ENCODE measurements around the gene UBC.
A peak's percentile ranks its signal among the peaks of the same experiment; 100 is the strongest.
"Not testable (repeated sequence)": the region's sequence is repeated elsewhere in the genome, so short reads cannot be mapped to it uniquely, and the experiment has no call there.

Gene UBC

DNA sequence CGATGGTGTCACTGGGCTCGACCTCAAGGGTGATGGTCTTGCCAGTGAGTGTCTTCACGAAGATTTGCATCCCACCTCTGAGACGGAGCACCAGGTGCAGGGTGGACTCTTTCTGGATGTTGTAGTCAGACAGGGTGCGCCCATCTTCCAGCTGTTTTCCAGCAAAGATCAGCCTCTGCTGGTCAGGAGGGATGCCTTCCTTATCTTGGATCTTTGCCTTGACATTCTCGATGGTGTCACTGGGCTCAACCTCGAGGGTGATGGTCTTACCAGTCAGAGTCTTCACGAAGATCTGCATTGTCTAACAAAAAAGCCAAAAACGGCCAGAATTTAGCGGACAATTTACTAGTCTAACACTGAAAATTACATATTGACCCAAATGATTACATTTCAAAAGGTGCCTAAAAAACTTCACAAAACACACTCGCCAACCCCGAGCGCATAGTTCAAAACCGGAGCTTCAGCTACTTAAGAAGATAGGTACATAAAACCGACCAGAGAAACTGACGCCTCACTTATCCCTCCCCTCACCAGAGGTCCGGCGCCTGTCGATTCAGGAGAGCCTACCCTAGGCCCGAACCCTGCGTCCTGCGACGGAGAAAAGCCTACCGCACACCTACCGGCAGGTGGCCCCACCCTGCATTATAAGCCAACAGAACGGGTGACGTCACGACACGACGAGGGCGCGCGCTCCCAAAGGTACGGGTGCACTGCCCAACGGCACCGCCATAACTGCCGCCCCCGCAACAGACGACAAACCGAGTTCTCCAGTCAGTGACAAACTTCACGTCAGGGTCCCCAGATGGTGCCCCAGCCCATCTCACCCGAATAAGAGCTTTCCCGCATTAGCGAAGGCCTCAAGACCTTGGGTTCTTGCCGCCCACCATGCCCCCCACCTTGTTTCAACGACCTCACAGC is 717 bp downstream of the UBC start:
- DNase-seq, result peak; percentile 95

DNA sequence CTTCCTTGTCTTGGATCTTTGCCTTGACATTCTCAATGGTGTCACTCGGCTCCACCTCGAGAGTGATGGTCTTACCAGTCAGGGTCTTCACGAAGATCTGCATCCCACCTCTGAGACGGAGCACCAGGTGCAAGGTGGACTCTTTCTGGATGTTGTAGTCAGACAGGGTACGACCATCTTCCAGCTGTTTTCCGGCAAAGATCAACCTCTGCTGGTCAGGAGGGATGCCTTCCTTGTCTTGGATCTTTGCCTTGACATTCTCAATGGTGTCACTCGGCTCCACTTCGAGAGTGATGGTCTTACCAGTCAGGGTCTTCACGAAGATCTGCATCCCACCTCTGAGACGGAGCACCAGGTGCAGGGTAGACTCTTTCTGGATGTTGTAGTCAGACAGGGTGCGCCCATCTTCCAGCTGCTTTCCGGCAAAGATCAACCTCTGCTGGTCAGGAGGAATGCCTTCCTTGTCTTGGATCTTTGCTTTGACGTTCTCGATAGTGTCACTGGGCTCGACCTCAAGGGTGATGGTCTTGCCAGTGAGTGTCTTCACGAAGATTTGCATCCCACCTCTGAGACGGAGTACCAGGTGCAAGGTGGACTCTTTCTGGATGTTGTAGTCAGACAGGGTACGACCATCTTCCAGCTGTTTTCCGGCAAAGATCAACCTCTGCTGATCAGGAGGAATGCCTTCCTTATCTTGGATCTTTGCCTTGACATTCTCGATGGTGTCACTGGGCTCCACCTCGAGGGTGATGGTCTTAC is 1.7 kb downstream of the UBC start:
- DNase-seq, result not testable (repeated sequence)

DNA sequence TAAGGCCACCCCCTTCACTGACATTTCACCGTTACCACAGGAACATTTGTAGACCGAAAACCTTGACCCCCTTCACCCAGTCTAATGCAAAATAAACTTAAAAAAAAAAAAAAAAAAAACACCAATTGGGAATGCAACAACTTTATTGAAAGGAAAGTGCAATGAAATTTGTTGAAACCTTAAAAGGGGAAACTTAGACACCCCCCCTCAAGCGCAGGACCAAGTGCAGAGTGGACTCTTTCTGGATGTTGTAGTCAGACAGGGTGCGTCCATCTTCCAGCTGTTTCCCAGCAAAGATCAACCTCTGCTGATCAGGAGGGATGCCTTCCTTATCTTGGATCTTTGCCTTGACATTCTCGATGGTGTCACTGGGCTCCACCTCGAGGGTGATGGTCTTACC is 2.9 kb downstream of the UBC start:
- DNase-seq, result not testable (repeated sequence)

DNA sequence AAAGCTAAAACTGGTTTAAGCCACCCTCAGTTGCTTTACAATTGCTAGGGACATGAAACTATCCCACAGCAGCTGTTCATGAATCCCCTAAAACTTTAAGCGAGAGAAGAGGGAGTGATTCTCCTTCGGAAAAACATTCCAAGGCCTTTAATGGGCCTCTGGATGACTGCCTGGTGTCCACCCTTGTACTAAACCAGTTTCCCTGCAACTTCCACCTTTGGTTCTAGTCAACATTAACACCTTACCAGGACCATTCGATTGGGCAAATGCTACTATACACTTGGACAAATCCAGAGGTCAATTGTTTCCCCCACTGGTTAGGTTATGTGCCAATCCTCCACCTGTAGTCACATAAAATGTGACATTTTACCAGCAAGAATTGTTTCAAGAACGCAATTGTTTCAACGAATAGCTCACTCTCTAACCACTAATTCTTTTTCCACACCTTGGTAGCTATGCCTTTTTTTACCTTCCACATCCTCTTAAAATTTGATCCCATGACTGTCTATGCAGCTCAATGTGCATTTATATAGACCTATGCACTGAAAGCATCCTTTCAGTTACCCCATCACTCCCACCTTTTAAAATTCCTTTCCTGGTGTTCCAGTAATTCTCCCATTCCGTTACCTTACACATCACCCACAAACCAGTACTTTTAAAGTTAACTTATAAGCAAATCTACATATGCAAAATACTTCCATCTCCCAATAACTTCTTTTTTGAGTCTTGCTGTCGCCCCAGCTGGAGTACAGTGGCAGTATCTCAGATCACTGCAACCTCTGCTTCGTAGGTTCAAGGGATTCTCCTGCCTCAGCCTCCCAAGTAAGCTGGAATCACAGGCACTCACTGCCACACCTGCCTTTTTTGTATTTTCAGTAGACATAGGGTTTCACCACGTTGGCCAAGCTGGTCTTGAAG is 3.6 kb downstream of the UBC start:
- DNase-seq, result no peak

DNA sequence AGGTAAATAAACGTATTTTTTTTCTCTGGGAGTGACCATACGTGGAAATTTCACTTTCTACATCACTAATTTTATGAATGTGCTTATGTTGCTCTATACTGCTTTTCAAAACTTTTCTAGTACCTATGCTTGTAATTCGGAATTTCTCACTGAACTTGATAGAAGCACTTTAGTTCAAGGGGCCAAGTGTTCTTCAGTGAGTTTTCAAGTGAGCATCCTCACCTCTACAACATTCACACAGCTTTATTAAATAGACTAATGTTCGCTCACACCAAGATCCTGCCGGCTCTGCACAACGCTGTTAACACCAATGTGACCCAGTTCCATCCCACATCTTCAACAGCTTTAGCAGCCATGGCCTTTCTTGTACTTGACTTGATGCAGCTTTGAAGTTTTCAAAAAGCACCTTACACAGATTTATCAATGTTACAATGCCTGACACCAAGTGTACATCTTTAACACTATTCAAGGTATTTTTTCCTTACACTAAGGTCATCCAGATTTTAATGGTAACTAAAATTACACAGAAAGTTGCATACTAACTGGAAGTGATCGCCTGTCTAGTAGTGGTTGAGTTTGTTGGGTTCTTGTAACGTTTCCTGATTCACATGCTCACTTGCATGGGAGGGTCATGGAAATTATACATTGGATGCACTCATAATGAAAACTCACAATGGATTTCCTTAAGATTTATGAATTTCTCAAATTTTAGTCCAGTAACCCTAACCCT is 4.5 kb downstream of the UBC start:
- no peak for DNase-seq

GRCh38 chr12:124906606-124907261 is 7.7 kb downstream of the UBC start:
- DNase-seq, result peak; percentile 75

DNA sequence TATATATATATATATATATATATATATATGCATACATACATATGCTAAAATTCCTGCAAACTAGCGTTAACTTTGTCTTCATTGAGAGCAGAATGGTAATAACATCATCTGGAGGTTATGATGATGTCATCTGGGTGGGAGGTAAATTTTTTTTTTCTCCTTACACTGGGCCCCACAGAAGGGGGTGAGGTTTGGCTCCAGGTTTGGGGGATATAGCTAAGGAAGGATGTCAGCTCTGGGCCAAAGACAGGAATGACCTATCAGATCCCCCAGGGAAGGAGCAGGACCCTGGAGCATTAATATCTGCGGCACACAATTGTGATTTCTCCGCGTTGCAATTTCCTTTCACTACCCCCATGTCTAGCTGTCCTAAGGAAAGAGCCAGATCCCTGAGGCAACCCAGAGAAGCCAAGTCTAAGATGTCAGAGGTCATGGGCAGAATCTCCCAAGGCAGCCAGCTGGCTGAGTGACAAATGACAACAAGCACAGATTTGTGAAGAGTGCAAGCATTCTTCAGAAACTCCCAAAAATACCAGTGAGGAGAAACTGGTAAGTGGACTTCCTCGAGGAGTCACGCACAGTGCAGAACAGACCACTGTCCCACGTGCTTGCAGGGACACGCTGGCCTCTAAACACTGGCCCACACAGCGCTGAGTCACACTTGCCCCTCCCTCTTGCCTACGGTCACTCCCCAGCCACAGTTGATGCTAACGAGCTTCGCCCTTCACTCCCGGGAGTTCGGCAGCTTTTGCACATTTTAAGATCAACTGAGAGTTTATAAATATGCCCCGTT is 9.9 kb downstream of the UBC start:
- DNase-seq, result no peak

- no peak for DNase-seq
These were observed 11.5 kb downstream of the UBC start for GRCh38 chr12:124902916-124903315.

DNA sequence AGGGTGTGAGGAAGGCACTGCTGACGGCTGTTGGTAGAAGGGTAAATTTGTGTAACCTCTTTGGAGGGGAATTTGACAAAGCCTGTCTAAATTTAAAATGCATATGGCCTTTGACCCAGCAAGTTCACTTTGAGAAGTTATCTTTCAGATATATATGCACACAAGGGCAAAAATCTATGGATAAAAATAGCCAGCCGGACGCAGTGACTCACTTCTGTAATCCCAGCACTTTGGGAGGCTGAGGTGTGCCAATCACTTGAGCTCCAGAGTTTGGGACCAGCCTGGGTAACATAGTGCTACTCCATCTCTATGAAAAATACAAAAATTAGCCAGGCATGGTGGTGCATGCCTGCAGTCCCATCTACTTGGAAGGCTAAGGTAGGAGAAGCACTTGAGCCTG is 13.4 kb downstream of the UBC start:
- no peak for DNase-seq

- not testable (repeated sequence) for DNase-seq
These were observed 14.1 kb downstream of the UBC start for GRCh38 chr12:124900345-124900795.

DNA sequence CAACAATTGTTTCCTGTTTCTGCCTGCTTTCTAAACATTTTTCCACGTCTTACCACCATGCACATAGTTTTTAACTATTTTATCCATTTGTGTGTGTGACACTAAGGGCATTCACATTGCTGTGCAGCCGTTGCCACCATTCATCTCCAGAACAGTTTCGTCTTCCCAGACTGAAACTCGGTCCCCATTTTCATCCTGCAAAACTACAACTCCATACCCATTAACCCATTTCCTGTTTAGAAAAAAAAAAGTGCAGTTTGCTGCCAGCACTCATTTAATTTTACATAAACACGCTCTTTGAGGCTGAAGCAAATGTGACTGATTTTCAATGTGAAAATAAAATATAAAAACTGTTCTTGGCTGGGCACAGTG is 15.5 kb downstream of the UBC start:
- no peak for DNase-seq

DNA sequence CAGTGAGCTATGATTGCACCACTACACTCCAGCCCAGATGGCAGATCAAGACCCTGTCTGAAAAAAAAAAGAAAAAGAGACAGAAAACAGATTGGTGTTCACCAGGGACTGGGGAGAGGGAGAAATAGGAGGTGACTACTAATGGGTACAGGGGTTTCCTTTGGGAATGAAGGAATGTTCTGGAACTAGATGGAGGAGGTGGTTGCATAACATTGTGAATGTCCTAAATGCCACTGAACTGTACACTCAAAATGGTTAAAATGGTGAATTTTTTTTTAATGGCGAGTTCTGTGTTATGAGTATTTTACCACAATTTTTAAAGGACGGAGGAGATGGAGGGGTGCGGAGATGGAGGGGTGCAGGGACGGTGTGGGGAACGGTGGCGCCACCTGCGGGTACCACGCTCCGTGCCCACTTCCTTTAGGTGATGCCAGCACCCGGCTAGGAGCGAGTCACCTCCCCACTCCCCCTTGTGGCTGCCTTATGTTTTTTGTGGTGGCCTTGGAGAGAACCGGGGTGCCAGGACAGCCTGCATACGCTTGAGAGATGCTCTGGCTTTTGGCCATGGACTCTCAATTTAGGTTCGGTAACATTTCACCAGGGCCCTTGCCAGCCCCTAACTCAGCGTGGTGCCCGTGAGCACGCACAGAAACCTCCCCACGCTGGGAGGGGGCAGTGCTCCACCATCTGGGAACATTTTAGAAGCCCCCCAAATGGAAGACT is 16.1 kb downstream of the UBC start:
- peak; percentile 49 for DNase-seq

DNA sequence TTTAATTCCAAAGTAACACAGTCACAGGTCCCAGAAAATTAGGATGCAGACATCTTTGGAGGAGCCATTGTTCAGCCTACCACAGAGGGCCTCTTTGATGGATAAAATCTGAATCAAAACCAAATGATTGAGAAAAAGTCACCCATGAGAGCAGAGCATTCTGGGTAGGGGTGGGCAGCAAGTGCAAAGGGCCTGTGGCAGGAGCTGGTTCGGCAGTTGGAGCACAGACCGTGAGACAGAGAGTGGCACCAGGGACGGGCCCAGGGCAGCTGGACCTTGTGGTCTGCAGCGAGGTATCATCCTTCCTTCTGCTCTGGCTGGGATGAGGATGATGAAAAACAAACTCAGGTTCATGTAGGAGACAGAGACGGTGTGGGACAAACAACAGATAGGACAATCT is 18.0 kb downstream of the UBC start:
- DNase-seq, result no peak

DNA sequence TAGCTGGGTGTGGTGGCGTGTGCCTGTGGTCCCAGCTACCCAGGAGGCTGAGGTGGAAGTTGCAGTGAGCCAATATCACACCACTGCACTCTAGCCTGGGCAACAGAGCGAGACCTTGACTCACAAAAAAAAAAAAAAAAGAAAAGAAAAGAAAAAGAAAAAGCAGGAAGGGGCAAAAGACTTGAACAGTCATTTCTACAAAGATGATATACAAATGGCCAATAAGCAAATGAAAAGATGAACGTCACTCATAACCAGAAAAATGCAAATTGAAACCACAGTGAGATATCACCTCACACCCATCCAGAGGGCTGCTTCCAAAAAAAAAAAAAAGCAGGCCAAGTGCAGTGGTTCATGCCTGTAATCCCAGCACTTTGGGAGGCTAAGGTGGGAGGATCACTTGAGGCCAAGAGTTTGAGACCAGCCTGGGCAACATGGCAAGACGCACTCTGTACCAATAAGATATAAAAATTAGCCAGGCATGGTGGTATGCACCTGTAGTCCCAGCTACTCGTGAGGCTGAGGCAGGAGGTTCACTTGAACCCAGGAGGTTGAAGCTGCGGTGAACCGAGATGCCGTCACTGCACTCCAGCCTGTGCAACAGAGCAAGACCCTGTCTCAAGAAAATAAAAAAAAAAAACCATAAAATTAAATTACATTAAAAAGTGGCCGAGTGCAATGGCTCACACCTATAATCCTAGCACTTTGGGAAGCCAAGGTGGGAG is 20.5 kb downstream of the UBC start:
- DNase-seq, result no peak

- no peak for DNase-seq
These were observed 26.2 kb downstream of the UBC start for GRCh38 chr12:124888260-124888659.

DNA sequence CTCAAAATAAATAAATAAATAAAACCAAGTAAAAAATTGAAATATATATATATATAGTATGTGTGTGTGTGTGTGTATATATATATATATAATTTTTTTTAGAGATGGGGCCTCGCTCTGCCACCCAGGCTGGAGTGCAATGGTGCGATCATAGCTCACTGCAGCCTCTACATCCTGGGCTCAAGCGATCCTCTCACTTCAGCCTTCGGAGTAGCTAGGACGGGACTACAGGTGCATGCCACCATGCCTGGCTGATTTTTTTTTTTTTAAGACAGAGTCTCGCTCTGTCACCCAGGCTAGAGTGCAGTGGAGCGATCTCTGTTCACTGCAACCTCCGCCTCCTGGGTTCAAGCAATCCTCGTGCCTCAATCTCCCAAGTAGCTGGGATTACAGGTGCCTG is 26.7 kb downstream of the UBC start:
- not testable (repeated sequence) for DNase-seq

DNA sequence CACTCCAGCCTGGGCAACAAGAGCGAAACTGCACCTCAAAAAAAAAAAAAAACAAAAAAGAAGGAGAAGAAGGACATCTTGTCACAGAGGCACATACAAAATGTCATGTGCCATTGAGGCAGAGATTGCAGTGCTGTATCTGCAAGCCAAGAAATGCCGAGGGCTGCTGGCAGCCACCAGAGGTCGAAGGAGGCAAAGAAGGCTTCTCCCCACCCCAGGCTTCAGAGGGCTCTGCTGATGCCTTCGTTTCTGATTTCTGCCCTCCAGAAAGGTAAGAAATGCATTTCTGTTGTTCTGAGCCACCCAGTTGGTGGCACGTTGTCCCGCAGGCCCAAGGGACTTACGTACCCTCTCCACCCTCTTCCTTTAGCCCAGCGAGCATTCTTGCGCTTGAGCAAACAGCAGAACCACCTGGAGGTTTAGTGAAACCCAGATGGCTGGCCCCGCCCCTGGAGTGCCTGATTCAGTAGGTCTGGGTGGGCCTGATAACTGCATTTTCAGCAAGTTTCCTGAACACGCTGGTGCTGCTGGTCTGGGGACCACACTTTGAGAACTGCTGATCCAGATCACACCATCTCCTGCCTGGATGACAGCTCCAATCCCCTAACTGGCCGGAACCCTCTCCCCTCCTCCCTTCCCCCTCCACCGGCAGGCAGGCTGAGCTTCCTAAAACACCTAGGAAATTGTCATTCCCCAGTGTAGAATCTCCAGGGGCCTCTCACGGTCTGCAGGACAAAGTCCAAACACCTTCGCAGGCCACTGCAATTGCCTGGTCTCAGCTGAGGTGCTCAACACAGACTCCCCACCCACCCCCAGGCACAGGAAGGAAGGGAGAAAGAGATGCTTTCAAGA is 29.6 kb downstream of the UBC start:
- DNase-seq, result no peak
